Erythroblast (primary cell): Measurements from ENCODE around the gene STARD10.

Experiments
- GATA1 ChIP-seq: IDR thresholded peaks from 2 replicates; pipeline ENCODE4 v1.6.1; 2011; ENCODE audit warnings: low read depth, mild to moderate bottlenecking, control low read depth, low read length, moderate library complexity
- POLR2A ChIP-seq: IDR thresholded peaks from 2 replicates; pipeline ENCODE4 v1.6.1; 2011; ENCODE audit warnings: mild to moderate bottlenecking, low read length

- no peak for TF ChIP-seq POLR2A
- TF ChIP-seq GATA1: no peak
These were observed 35.5 kb downstream of the STARD10 start for GRCh38 chr11:72758304-72758689.
